T-helper 9 cell (primary cell): Measurements from ENCODE around the gene IDH3G.

Source experiments
- DNase-seq: peaks from one replicate; pipeline ENCODE4 v3.0.0-alpha.2; 2020

The IDH3G gene

GRCh38 chrX:153784325-153784967 is 9.7 kb downstream of the IDH3G start:
- DNase-seq, result no peak

- DNase-seq, result no peak
These were observed 10.7 kb downstream of the IDH3G start for GRCh38 chrX:153783378-153784013.

- DNase-seq, result no peak
These were observed 11.3 kb downstream of the IDH3G start for GRCh38 chrX:153782871-153783270.

- DNase-seq, result no peak
These were observed 11.9 kb downstream of the IDH3G start for GRCh38 chrX:153782313-153782712.

- no peak for DNase-seq
These were observed 12.6 kb downstream of the IDH3G start for GRCh38 chrX:153781428-153782047.

GRCh38 chrX:153780678-153781427 is 13.3 kb downstream of the IDH3G start, which contains the start of gene SRPK3:
Gene SRPK3, plus strand, starts transcription at chrX:153781041. Its CDS starts 46 bp downstream, at chrX:153781087.
- DNase-seq, result no peak

GRCh38 chrX:153779891-153780677 is 14.1 kb downstream of the IDH3G start:
- DNase-seq, result no peak

GRCh38 chrX:153778684-153779101 is 15.5 kb downstream of the IDH3G start:
- no peak for DNase-seq

- DNase-seq, result no peak
These were observed 16.0 kb downstream of the IDH3G start for GRCh38 chrX:153778181-153778580.

GRCh38 chrX:153777261-153778090 is 16.7 kb downstream of the IDH3G start:
- DNase-seq, result no peak

GRCh38 chrX:153776611-153777045 is 17.5 kb downstream of the IDH3G start:
- DNase-seq, result no peak

- no peak for DNase-seq
These were observed 18.0 kb downstream of the IDH3G start for GRCh38 chrX:153776120-153776599.

GRCh38 chrX:153775293-153776119 is 18.7 kb downstream of the IDH3G start:
- no peak for DNase-seq

- DNase-seq, result no peak
These were observed 19.4 kb downstream of the IDH3G start for GRCh38 chrX:153774576-153775292.

- DNase-seq, result no peak
These were observed 20.2 kb downstream of the IDH3G start for GRCh38 chrX:153773741-153774575.

- no peak for DNase-seq
These were observed 21.0 kb downstream of the IDH3G start for GRCh38 chrX:153773218-153773611.

GRCh38 chrX:153772316-153773217 is 21.6 kb downstream of the IDH3G start:
- DNase-seq, result no peak
